ENCODE data around the gene TARS3.

GRCh38 chr15:101684384-101684783 lies 39.9 kb downstream of the TARS3 start:
- TF ChIP-seq CTCF (IDR thresholded peaks at IDR 0.05), result no peak
- no peak for TF ChIP-seq POLR2A (IDR thresholded peaks at IDR 0.05)
- no peak for TF ChIP-seq POLR2AphosphoS5 (IDR thresholded peaks at IDR 0.05; ENCODE audit: insufficient read depth in 1 of 2, low read depth in 1 of 2)

Measured in vagina (tissue), 2 donors.